NCI-H2196 (cell line): ENCODE measurements around the gene HES6.
A peak's percentile ranks its signal among the peaks of the same experiment; 100 is the strongest.
"Not testable (repeated sequence)": the region's sequence is repeated elsewhere in the genome, so short reads cannot be mapped to it uniquely, and the experiment has no call there.

ENCODE experiments used
- DNase-seq: peaks from one replicate; lab custom pipeline; 2025; ENCODE audit not compliant: unreplicated experiment; lab: John Stamatoyannopoulos, UW

HES6 gene

DNA sequence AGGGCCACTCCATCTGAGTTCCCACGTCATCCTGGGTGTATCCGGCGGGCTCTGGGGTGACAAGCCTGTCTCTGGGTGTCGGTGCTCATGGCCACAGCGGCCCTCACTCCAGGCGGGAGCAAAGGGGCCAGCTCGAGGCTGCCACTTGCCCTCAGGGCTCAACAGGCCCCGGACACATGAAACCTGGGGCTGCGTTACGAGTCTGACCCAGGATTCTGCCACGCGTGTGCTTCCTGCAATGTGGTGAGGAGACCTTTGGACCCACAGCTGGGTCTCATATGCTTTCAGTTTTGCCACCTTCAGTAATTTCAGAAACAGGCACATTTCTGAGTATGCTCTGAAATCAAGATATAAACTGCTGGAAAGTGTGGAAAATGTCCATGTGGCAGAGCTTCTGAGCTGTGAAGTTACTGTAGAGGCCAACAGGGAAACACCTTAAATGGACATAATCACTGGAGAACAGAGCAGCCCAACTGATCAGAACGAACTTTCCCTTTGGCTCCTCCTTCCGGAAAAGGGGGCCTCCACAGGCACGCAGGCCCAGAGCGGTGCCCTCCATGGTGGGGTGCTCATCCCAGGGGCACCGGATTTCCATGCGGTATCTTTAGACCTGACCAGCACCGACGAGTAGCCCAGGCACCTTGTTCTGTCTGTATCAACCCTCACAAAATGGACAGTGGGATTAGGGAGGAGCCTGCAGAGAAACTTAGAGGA lies 34.5 kb upstream of the HES6 start:
- DNase-seq: no peak

DNA sequence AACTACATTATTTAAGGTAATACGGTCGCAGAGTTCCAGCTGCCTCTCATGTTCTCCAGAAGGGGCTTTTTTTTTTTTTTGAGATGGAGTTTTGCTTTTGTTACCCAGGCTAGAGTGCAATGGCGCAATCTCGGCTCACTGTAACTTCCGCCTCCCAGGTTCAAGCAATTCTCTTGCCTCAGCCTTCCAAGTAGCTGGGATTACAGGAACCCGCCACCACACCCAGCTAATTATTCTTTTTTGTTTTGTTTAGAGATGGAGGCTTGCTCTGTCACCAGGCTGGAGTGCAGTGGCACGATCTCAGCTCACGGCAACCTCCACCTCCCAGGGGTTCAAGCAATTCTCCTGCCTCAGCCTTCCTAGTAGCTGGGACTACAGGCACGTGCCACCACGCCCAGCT lies 33.6 kb upstream of the HES6 start:
- DNase-seq: not testable (repeated sequence)

DNA sequence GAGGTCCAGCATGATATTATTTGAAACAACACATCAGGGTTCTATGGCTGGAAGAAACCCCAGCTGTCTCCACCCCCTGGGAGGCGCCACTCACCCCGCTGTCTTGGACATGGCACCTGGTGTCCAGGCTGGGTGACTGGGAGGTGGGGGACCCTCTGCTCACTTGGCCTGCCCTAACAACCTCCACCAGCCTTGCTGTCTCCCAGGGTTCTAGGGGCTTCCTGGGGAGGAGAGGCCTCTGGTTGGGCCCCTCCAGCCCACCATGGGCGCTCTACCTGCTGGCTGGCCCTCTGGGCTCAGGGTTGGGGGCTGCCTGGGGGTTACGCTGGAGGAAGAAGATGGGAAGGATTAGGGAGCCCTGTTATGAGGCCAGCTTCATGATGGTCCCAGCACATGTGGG lies 32.3 kb upstream of the HES6 start:
- no peak for DNase-seq

- not testable (repeated sequence) for DNase-seq
Measured at GRCh38 chr2:238271686-238272085, 31.8 kb upstream of the HES6 start.

GRCh38 chr2:238271061-238271554 lies 31.3 kb upstream of the HES6 start:
- DNase-seq: no peak

- DNase-seq: no peak
Measured at GRCh38 chr2:238270606-238271005, 30.8 kb upstream of the HES6 start.

DNA sequence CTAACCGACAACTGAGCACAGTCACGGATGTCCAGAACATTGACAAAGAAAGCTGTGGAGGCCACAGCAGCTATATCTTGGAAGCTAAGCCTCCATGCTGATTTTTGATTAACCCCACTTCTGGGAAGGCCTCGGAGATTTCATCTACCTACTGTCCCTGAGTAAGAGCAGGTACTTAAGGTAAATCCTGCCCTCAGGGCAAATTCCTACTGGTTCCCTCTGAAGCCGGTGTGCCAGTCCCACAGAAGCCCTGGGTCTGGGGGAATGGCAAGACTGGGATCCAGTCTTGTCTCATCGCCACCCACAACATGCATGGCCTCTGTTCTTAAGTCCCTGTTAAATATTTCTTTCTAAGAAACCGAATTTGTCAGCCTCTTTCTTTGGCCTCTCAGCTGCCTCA lies 29.9 kb upstream of the HES6 start:
- DNase-seq: no peak

DNA sequence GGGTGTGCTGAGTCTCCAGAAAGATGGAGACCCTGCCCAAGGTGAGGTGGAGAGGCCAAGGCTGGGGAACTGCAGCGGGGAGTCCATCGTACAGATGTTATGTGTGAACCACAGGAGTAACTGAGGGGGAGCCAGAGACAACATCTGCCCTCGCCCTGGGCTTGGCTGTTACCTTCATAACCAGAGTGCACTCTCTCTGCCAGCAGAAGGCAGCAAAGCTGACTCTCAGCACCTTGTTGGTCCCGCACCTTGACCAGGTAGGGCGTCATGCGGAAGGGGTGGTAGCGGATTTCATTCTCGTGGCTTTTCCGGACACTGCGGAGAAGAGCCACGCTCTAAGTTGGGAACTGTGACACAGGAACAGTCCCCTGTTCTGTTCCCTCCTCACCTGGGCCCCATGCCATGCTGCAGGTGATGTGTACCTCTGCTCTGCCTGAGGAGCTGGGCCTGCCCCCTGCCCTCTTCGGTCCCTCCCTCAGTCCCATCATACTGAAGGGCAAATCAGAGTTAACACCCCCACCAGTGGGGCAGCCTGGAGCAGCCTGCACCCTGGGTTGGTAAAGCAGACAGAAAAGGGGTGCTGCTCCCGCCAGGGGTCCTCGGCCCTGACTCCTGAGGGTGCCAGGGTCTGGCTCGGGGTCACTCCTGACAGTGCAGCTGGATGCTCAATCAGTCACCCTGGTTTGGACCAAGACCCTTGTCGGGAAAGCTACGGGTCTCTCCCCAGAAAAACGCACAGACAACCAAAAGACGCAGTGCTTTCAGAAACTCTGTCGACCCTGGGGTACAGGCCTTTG lies 28.2 kb upstream of the HES6 start:
- DNase-seq: no peak

DNA sequence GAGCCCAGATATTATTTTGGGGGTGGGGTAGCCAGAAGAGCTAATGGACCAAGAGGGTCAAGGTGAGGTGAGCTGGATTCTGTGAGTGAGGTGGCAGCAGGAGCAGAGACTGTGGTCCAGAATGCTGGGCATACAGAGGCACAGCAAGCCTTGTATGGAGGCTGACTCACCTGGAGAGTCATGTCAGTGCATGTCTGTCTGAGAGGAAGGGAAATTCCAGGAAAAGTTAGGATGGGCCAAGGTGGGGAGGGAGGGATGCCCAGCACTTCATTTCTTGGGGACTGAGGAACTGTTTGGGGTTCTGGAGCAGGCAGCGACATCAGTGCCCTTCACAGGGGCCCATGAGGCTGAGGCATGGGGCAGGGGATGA lies 27.5 kb upstream of the HES6 start:
- DNase-seq: no peak

GRCh38 chr2:238265605-238266004 lies 25.8 kb upstream of the HES6 start:
- no peak for DNase-seq

DNA sequence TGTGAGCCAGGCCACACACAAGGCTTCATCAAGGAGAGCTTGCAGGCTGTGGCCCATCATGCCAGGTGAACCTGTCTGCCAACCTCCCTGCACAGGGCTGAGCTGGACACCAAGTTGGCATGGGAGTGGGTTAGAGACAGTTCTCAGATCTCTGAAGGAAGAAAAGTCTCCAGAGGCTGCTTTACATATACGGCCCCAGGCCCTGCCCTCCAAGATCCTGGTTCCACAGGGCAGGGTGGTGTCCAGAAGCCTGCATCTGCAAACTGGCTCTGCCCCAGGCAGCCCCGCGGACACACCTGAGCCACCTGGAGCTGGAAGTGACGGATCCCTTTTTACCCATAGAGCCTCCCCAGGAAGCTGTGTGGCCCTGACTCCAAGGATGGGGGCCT lies 24.2 kb upstream of the HES6 start:
- DNase-seq: no peak

GRCh38 chr2:238263204-238264071 lies 23.6 kb upstream of the HES6 start:
- peak; percentile 90 for DNase-seq

DNA sequence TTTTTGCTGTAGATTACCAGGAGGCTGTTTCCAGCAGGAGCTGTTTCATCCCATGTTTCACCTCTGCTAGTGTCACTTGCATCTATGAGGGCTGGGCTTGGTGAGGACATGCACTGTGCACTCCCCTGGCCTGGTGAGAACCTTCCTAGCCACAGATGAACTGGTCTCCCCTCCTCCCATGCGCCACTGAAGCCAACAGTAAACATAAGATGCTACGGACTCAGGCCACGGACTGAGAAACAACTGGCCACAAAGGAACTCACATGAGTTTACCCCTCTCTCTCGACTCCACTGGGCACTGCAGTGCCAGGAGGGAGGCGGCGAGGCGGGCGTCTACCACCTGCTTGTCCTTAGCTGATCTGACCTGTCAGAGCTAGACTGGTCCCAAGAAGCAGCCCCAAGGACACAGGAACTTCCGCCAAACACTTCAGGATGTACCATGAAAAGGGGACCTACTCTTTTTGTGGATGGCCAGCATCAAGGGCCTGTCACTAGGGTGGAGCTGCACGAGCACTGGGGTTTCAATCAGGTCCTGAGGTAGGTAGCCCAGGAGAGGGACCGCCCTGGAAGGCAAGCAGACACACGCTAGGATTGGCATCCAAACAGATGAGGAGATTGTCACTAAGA lies 22.8 kb upstream of the HES6 start:
- no peak for DNase-seq

DNA sequence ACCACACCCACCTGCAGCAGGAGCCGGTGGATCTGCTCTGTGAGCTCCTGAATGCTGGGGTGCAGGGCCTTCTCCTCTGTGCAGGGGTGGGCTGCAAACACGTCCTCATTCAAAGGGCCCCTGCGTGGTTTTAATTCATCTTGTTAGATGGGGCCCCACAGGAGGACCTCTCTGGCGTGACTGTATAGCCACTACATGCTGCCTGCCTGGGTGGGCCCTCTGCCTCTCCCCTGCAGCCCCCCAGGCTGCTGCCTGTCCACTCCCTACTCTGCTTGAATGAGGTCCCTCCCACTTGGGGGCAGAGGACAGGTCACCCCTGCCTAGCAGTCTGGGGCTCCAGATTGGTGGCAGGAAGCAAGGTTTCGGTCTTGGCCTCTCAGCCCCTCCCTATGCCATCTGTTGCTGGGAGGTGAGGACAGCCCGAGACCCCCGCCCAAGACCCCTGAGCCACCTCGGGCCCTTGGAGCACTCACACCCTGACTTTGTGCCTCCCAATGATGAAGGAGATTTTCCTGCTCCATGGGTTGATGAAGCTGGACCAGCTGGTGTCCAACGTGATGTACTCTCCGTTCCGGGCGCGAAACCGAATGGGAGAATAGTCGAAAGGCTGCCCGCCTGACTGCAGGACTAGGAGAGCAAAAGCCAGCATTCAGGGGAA lies 22.0 kb upstream of the HES6 start:
- no peak for DNase-seq

DNA sequence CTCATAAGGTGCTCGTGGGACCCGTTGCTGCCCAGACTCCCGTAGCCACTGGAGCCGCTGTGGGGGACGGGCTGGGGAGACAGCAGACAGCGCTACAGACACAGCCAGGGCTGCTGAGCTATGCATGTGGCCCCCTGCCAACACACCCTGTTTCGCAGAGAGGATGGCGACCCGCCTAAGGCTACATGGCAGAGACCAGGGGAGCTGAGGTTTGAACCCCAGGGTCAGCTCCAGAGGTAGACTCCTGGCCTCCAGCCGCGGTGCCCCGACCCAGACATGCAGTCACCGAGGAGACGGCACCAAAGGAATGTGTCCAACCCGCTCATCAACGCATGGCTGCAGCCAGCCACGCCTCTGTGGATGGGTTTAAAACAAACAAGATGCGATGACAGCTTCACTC lies 21.0 kb upstream of the HES6 start:
- DNase-seq: no peak

GRCh38 chr2:238259061-238260020 lies 19.5 kb upstream of the HES6 start:
- DNase-seq: peak; percentile 47

GRCh38 chr2:238257786-238258700 lies 18.2 kb upstream of the HES6 start:
- no peak for DNase-seq

GRCh38 chr2:238256594-238257104 lies 16.8 kb upstream of the HES6 start:
- DNase-seq: peak; percentile 95
